Omental fat pad (tissue), 4 donors: ENCODE measurements around the gene MYDGF. TPM values are rescaled to one million over a fixed set of nuclear protein-coding genes. Genes with fewer than 3 reads are reported as not detected.
"Not testable (repeated sequence)": the region's sequence is repeated elsewhere in the genome, so short reads cannot be mapped to it uniquely, and the experiment has no call there.

Experiments used
- ATAC-seq: fragments of 150-250 bp; one replicate; pipeline ENCODE4 v1.9.1; 2016; ENCODE audit warnings: mild to moderate bottlenecking, moderate library complexity; ENCODE audit not compliant: low FRiP score
- DNase-seq: peaks from one replicate; pipeline ENCODE4 v3.0.0-alpha.2; 2019; ENCODE audit warnings: low spot score
- CTCF ChIP-seq, 3 donors: fragments of 450-650 bp; IDR thresholded peaks; one replicate each; pipeline ENCODE4 v1.5.1; 2016 to 2017; ENCODE audit warnings: antibody characterized with exemption in 3 of 3, mild to moderate bottlenecking in 3 of 3, moderate library complexity in 2 of 3
- total RNA-seq, 4 donors: library from RNA; depleted of rRNA; stranded (reverse); fragments of >200 nt; gene quantifications; one replicate each; pipeline ENCODE4 v1.1.0, GENCODE V29; 2016

Gene MYDGF
- total RNA-seq, 4 donors from 2014 or later: 25.7 to 59.2 (median 51.6) TPM

DNA sequence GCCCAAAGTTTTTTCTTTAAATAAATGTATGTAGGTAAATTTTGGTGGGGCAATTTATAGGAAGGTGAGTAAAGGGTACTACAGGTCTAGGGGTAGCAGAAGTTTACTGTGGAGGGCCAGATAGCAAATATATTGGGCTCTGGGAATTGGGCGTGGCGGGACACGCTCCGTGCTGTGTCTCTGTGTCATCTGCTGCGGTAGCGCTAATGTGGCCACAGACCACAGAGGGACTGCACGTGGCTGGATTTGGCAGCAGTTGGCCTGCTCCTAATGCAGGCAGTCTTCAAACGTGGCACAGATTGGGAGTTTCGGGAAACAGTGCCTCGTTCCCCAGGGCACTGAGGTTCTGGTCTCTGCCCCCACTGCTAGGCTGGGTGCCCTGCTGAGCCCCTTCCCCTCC, 16.6 kb upstream of the MYDGF start:
- no peak for ATAC-seq
- DNase-seq: no peak
- no peak for TF ChIP-seq CTCF (IDR thresholded peaks at IDR 0.05)

DNA sequence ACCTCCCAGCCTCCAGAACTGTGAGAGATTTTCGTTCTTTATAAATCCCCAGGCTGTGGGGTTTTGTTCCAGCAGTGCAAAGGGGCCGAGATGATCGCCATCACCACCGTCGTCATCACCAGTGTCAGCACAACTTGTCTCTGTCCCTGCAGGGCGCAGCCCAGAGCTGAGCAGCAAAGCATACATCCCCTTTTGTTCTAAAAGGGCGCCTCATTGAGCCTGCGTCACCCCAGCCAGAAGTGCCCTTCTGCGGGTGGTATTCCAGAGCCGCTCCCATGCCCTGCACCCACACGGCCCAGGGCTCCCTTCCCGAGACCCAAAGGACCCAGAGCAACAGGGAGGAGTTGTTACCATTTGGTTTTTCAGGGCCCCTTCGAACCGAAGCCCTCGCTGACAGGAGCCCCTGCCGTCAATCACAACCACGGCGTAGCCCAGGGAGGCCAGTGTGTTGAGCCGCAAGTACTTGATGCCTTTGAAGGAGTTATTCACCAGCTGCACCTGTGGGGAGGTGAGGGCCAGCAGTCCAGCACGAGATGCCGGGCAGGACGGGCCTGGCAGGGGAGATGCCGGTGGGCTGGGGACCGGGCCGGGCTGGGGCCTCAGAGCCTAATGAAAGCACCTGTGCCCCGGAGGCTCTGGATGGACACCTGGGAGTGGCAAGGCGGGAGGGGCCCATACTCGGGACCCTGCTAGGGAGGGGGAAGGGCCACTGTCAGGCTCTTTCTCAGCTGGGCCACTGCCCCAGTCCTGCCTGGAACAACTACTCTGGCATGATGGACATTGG, 14.4 kb upstream of the MYDGF start:
- no peak for TF ChIP-seq CTCF (IDR thresholded peaks at IDR 0.05)
- DNase-seq (no peak), ATAC-seq (no peak)

GRCh38 chr19:4682417-4683200, 12.5 kb upstream of the MYDGF start:
- ATAC-seq (no peak), DNase-seq (no peak)
- no peak for TF ChIP-seq CTCF (IDR thresholded peaks at IDR 0.05)

GRCh38 chr19:4680021-4680420, 9.9 kb upstream of the MYDGF start:
- ATAC-seq, DNase-seq: not testable (repeated sequence)

DNA sequence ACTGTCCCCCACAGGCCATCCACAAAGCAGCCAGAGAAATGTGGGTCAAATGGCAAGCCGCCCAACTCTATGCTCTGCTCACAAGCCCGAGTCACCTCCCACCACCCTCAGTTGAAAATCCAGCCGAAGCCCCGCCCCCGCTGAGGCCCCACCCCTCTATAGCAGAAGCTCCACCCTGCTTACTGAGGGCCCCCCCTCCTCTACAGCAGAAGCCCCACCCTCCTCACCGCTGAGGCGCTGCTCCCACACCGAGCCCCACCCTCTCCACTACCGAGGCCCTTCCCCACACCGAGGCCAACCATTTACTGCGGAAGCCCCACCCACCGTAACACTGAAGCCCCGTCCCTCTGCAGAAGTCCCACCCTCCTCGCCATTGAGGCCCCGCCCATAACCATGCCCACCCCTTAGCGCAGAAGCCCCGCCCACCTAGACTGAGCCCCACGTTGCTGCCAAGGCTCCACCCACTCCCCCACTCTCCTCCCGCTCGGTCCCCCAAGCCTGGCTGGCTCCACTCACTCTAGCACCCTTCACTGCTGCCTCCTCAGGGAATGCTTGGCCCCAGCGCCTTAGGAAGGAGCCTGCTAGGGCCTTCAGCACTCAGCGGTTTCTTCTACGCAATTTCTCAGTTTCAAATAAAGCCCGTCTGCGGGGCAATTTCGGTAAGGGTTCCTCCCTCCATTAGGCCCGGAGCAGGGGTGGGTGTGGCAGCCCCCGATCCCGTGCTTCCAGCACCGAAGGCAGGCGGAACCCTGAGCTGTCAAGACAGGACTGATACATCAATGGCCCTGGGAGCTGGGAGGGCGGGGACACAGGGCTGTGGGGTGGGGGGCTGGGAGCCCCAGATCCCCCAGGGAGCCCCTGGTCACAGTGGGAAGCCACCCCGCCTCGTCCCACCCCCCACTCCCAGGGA, 9.0 kb upstream of the MYDGF start:
- ATAC-seq (no peak), DNase-seq (no peak)
- no peak for TF ChIP-seq CTCF (IDR thresholded peaks at IDR 0.05)

DNA sequence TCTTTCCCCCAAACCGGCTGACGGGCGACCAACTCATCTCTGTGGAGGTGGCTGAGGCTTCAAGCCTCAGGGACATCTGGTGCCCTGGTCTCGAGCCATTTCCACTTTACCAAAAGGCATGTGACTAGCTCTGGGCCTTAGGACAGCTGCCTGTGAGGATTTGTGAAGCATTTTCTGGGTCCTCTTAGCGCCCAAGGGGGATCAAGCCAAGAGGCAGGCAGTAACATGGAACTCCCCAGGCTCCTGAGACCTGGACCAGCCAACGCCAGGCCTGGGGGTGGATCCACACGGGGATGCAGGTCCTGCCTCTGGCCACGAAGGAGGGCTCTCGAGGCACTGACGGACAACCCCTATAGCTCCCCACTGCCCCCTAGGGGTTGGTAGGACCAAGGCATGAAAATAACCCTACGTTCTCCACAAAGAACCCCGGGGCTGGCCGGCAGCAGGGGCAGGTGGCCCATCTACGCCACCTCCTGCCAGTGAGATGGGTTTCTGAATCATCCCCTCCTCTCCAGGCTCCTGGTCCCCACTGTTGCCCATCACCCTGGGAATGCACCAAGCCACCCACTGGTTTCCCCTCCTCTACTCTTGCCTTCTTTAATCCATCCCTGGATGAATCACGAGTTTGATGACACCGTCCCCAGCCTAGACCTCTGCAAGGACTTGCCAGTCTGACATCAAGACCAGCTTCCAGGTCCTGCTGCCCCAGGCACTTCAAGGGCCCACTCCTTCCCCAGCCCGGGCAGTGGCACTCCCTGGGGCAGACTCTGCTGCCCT, 7.0 kb upstream of the MYDGF start:
- ATAC-seq (no peak), DNase-seq (no peak)
- no peak for TF ChIP-seq CTCF (IDR thresholded peaks at IDR 0.05)
